Muscle layer of colon (tissue), 2 donors: ENCODE results near the gene TEX53.

Experiments
- H3K27ac ChIP-seq: one replicate; pipeline ENCODE4 v1.7.0; 2013; ENCODE audit warnings: low read depth, mild to moderate bottlenecking, low read length, moderate library complexity
- H3K27me3 ChIP-seq, 2 donors: one replicate each; pipeline ENCODE4 v1.7.0; 2013; ENCODE audit warnings: low read length in 2 of 2, mild to moderate bottlenecking in 2 of 2; ENCODE audit not compliant: insufficient read depth in 2 of 2, control insufficient read depth in 1 of 2
- H3K36me3 ChIP-seq: one replicate; pipeline ENCODE4 v1.7.0; 2013; ENCODE audit warnings: mild to moderate bottlenecking, low read length; ENCODE audit not compliant: insufficient read depth
- H3K4me1 ChIP-seq: one replicate; pipeline ENCODE4 v1.7.0; 2013; ENCODE audit warnings: mild to moderate bottlenecking, low read length; ENCODE audit not compliant: insufficient read depth
- H3K4me3 ChIP-seq, 2 donors: one replicate each; pipeline ENCODE4 v1.7.0; 2013; ENCODE audit warnings: low read length in 2 of 2, low read depth in 1 of 2, mild to moderate bottlenecking in 1 of 2, moderate library complexity in 1 of 2
- H3K9ac ChIP-seq: one replicate; pipeline ENCODE4 v1.7.0; 2013; ENCODE audit warnings: low read length
- H3K9me3 ChIP-seq: one replicate; pipeline ENCODE4 v1.7.0; 2013; ENCODE audit warnings: mild to moderate bottlenecking, low read length
- donor health status: abdominal sarcoma.
- donor health status: Adenocarcinoma of cecum.

Gene TEX53

DNA sequence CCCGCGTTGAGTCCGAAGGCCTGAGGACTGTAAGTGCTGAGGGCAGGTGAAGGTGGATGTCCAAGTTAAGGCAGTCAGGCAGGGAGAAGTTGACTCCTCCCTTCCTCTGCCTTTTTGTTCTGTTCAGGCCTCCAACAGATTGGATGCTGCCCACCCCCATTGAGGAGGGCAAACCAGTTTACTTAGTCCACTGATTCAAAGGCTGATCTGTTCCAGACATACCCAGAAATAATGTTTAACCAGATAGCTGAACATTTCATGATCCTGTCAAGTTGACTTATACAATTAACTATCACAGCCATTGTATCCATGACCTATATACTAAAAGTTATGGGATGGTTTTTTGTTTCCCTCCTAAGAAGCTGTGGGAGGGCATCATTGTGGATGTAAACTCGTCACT is 32.7 kb upstream of the TEX53 start:
- H3K36me3 ChIP-seq: no peaks in the 10 kb centered on the region
- H3K9me3 ChIP-seq: no peaks in the 10 kb centered on the region
- no peaks in the 10 kb centered on the region for H3K27me3 ChIP-seq
- no peaks in the 10 kb centered on the region for H3K4me1 ChIP-seq
- no peak overlapping the region for H3K4me3 ChIP-seq
- H3K27ac ChIP-seq: no peak overlapping the region
- H3K9ac ChIP-seq: no peak overlapping the region

GRCh38 chr9:114689813-114690212 is 32.2 kb upstream of the TEX53 start:
- Histone ChIP-seq H3K36me3 (no peaks in the 10 kb centered on the region), H3K9me3 (no peaks in the 10 kb centered on the region), H3K27me3 (no peaks in the 10 kb centered on the region), H3K27ac (no peak overlapping the region), H3K4me3 (no peak overlapping the region), H3K9ac (no peak overlapping the region), H3K4me1 (no peaks in the 10 kb centered on the region)

GRCh38 chr9:114688909-114689610 is 31.5 kb upstream of the TEX53 start:
- Histone ChIP-seq H3K36me3 (no peaks in the 10 kb centered on the region), H3K27me3 (no peaks in the 10 kb centered on the region), H3K9ac (no peak overlapping the region), H3K27ac (no peak overlapping the region), H3K9me3 (no peaks in the 10 kb centered on the region), H3K4me3 (no peak overlapping the region), H3K4me1 (no peaks in the 10 kb centered on the region)

DNA sequence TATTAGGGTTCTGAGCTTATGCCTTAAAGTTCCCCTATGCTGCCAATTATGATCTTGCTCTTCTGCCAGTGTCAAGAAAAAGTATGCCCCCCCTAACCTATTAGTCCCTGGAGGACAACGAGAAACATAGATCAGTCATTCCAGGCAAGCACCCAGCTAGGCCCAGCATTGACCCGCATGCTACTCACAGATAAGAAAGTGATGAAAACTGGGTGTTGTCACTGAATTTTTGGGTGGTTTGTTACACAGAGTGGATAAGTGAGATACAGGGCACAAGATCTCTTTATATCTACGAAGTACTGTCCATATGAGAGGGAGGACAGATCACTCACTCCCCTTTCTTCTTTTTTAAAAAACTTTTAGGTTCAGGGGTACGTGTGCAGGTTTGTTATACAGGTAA is 30.8 kb upstream of the TEX53 start:
- H3K36me3 ChIP-seq: no peaks in the 10 kb centered on the region
- H3K4me3 ChIP-seq: no peak overlapping the region
- no peaks in the 10 kb centered on the region for H3K9me3 ChIP-seq

GRCh38 chr9:114687034-114687433 is 29.4 kb upstream of the TEX53 start:
- H3K27me3 ChIP-seq: no peaks in the 10 kb centered on the region
- no peak overlapping the region for H3K27ac ChIP-seq
- H3K9me3 ChIP-seq: no peaks in the 10 kb centered on the region
- no peak overlapping the region for H3K9ac ChIP-seq
- no peaks in the 10 kb centered on the region for H3K4me1 ChIP-seq
- no peak overlapping the region for H3K4me3 ChIP-seq
- H3K36me3 ChIP-seq: no peaks in the 10 kb centered on the region

More for the DNA sequence above, 30.8 kb upstream of the TEX53 start:
- H3K9ac ChIP-seq: no peak overlapping the region
- no peak overlapping the region for H3K27ac ChIP-seq
- no peaks in the 10 kb centered on the region for H3K27me3 ChIP-seq
- no peaks in the 10 kb centered on the region for H3K4me1 ChIP-seq

DNA sequence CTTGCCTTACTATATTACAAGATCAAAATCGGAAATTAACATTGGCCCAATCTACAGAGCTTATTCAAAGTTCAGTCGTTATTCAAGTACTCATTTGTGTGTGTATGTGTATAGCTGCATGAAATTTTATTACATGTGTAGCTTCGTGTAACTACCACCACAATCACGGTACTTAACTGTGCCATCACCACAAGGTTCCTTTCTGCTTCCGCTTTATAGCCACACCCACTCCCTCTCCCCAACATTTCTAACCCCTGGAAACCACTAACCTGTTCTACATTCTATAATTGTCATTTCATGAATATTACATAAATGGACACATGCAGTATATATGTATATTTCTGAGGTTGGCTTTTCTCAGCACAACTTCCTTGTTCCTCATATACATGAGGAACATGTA is 28.3 kb upstream of the TEX53 start:
- Histone ChIP-seq H3K4me3 (no peak overlapping the region), H3K9me3 (no peaks in the 10 kb centered on the region), H3K27ac (no peak overlapping the region), H3K27me3 (no peaks in the 10 kb centered on the region), H3K36me3 (no peaks in the 10 kb centered on the region), H3K4me1 (no peaks in the 10 kb centered on the region), H3K9ac (no peak overlapping the region)

- no peaks in the 10 kb centered on the region for H3K36me3 ChIP-seq
- H3K4me1 ChIP-seq: no peaks in the 10 kb centered on the region
- no peak overlapping the region for H3K9ac ChIP-seq
- no peaks in the 10 kb centered on the region for H3K9me3 ChIP-seq
- no peak overlapping the region for H3K4me3 ChIP-seq
- H3K27ac ChIP-seq: no peak overlapping the region
- H3K27me3 ChIP-seq: no peaks in the 10 kb centered on the region
Measured at GRCh38 chr9:114684036-114684435, 26.4 kb upstream of the TEX53 start.

- H3K9me3 ChIP-seq: no peaks in the 10 kb centered on the region
- H3K4me1 ChIP-seq: no peaks in the 10 kb centered on the region
- H3K9ac ChIP-seq: no peak overlapping the region
- no peak overlapping the region for H3K27ac ChIP-seq
- no peaks in the 10 kb centered on the region for H3K36me3 ChIP-seq
- no peak overlapping the region for H3K4me3 ChIP-seq
- no peaks in the 10 kb centered on the region for H3K27me3 ChIP-seq
Measured at GRCh38 chr9:114682846-114683245, 25.2 kb upstream of the TEX53 start.

- Histone ChIP-seq H3K27me3 (no peaks in the 10 kb centered on the region), H3K36me3 (no peaks in the 10 kb centered on the region), H3K4me3 (no peak within 1 kb of the TSS), H3K9ac (no peak within 1 kb of the TSS), H3K27ac (no peak within 1 kb of the TSS), H3K4me1 (peaks cover 4% of the 10 kb centered on the region), H3K9me3 (no peaks in the 10 kb centered on the region)
Measured at GRCh38 chr9:114681594-114682332, 24.2 kb upstream of the TEX53 start, which contains the start of gene TEX48. TSS of gene TEX48 (minus strand) at chr9:114682192. CDS start at chr9:114671723, 10,469 bp downstream.

- no peak overlapping the region for H3K4me3 ChIP-seq
- H3K27ac ChIP-seq: no peak overlapping the region
Measured at GRCh38 chr9:114680259-114681001, 22.8 kb upstream of the TEX53 start.

GRCh38 chr9:114678795-114679194 is 21.2 kb upstream of the TEX53 start:
- H3K9me3 ChIP-seq: no peaks in the 10 kb centered on the region
- no peak overlapping the region for H3K9ac ChIP-seq
- H3K4me1 ChIP-seq: peaks cover 5% of the 10 kb centered on the region
- no peaks in the 10 kb centered on the region for H3K36me3 ChIP-seq
- H3K4me3 ChIP-seq: no peak overlapping the region
- no peak overlapping the region for H3K27ac ChIP-seq
- H3K27me3 ChIP-seq: no peaks in the 10 kb centered on the region

More at GRCh38 chr9:114680259-114681001, 22.8 kb upstream of the TEX53 start:
- Histone ChIP-seq H3K9ac (no peak overlapping the region), H3K36me3 (no peaks in the 10 kb centered on the region), H3K27me3 (no peaks in the 10 kb centered on the region), H3K4me1 (peaks cover 5% of the 10 kb centered on the region), H3K9me3 (no peaks in the 10 kb centered on the region)
